BJ (cell line): ENCODE results near the gene MLC1. TPM values are rescaled to one million over a fixed set of nuclear protein-coding genes. Genes with fewer than 3 reads are reported as not detected.

Experiments used
- CTCF ChIA-PET: fragments of 350-600 bp; formaldehyde crosslinking; extraction: SDS; loops from one replicate; lab custom pipeline; 2021; ENCODE audit warnings: antibody characterized with exemption, inconsistent platforms; lab: Yijun Ruan, JAX
- POLR2A ChIA-PET: fragments of 300-600 bp; sonication (Branson Sonifier 250); formaldehyde crosslinking; extraction: SDS; loops from one replicate; lab custom pipeline; 2021; ENCODE audit warnings: antibody characterized with exemption; lab: Charles Lee
- DNase-seq: peaks from one replicate; pipeline ENCODE4 v3.0.0-alpha.2; 2011; ENCODE audit warnings: low read depth
- H3K27me3 ChIP-seq: 2 replicates; pipeline ENCODE4 v1.6.0; 2011; ENCODE audit warnings: low read length; ENCODE audit not compliant: control insufficient read depth, insufficient read depth
- H3K36me3 ChIP-seq: 2 replicates; pipeline ENCODE4 v1.5.1; 2011; ENCODE audit warnings: low read length; ENCODE audit not compliant: control insufficient read depth, insufficient read depth
- H3K4me3 ChIP-seq: 2 replicates; pipeline ENCODE4 v1.5.1; 2011; ENCODE audit warnings: low read depth, mild to moderate bottlenecking, control low read depth, low read length
- CTCF ChIP-seq: IDR thresholded peaks from 2 replicates; pipeline ENCODE4 v1.5.1; 2011; ENCODE audit warnings: low read depth, mild to moderate bottlenecking, control low read depth, inconsistent platforms, low read length, moderate library complexity; ENCODE audit not compliant: insufficient read depth
- polyA plus RNA-seq: library from polyadenylated mRNA; depleted of rRNA; stranded (reverse); fragments of >200 nt; gene quantifications from 2 replicates; pipeline ENCODE4 v1.2.3, GENCODE V29; 2011

MLC1 gene
- polyA plus RNA-seq, 1 experiment = 0.15 TPM

GRCh38 chr22:50057278-50058060 lies 27.8 kb downstream of the MLC1 start:
- Histone ChIP-seq H3K27me3 (peaks cover 7% of the 10 kb centered on the region), H3K36me3 (no peaks in the 10 kb centered on the region), H3K4me3 (no peak overlapping the region)
- TF ChIP-seq CTCF = no peak
- POLR2A ChIA-PET = no interaction called here
- no peak for DNase-seq
- CTCF ChIA-PET = interaction anchor here (0.5 kb wide), 1 partner anchor 17 kb away, joined by 3 read pairs; no protein-coding TSS in a partner anchor

GRCh38 chr22:50056214-50056972 lies 28.8 kb downstream of the MLC1 start:
- no peak for DNase-seq
- ChIA-PET POLR2A (no interaction called here), CTCF (interaction anchor here (0.5 kb wide), 1 partner anchor 18 kb away, joined by 3 read pairs; no protein-coding TSS in a partner anchor)
- TF ChIP-seq CTCF = no peak
- no peaks in the 10 kb centered on the region for H3K36me3 ChIP-seq
- H3K4me3 ChIP-seq = no peak overlapping the region
- H3K27me3 ChIP-seq = peaks cover 7% of the 10 kb centered on the region

GRCh38 chr22:50053861-50054260 lies 31.4 kb downstream of the MLC1 start:
- DNase-seq = no peak
- no peak for TF ChIP-seq CTCF
- Histone ChIP-seq H3K4me3 (no peak overlapping the region), H3K36me3 (no peaks in the 10 kb centered on the region), H3K27me3 (peaks cover 3% of the 10 kb centered on the region)
- CTCF ChIA-PET = no interaction called here
- POLR2A ChIA-PET = no interaction called here

GRCh38 chr22:50051930-50052329 lies 33.3 kb downstream of the MLC1 start:
- CTCF ChIA-PET = no interaction called here
- POLR2A ChIA-PET = no interaction called here
- Histone ChIP-seq H3K4me3 (no peak overlapping the region), H3K27me3 (no peaks in the 10 kb centered on the region), H3K36me3 (no peaks in the 10 kb centered on the region)
- DNase-seq = no peak
- TF ChIP-seq CTCF = no peak
